K562 (cell line): ENCODE measurements around the gene CPED1. TPM values are rescaled to one million over a fixed set of nuclear protein-coding genes. Genes with fewer than 3 reads are reported as not detected.

Source experiments
- ATAC-seq: fragments of 200-7000 bp; cut with Tn5 transposase; 3 replicates; pipeline ENCODE4 v1.9.1; 2020; ENCODE audit warnings: moderate library complexity
- BruUV-seq: library from RNA; stranded (reverse); fragments of 400-500 nt; replicated peaks from 2 replicates; lab custom pipeline; 2021; lab: Mats Ljungman, UMichigan
- CTCF ChIA-PET: fragments of 300-600 bp; formaldehyde crosslinking; extraction: SDS; loops from one replicate; lab custom pipeline; 2021; ENCODE audit warnings: low intra/inter-chr PET ratio; lab: Yijun Ruan, JAX
- POLR2A ChIA-PET: fragments of 300-600, 350-650 bp; sonication (Branson Sonifier 250); formaldehyde crosslinking; extraction: SDS; loops from one replicate; lab custom pipeline; 2021; ENCODE audit warnings: antibody characterized with exemption, inconsistent platforms; lab: Yijun Ruan, JAX
- DNase-seq, 4 experiments: peaks; one replicate each; pipeline versions ENCODE4 v3.0.0 to v3.0.0-alpha.2; 2011 to 2018; ENCODE audit warnings: low spot score in 3 of 4, mixed read lengths in 3 of 4; ENCODE audit errors: extremely low read depth in 1 of 4
- FAIRE-seq: peaks from 2 replicates; lab custom pipeline; 2011; peaks lifted over from hg19 to GRCh38; lab: Jason Lieb, UNC
- H2AFZ ChIP-seq: 2 replicates; pipeline ENCODE4 v1.6.0; 2011; ENCODE audit warnings: low read depth, low read length, control low read depth, inconsistent platforms
- H3K27ac ChIP-seq: fragments of 200-600 bp; 3 replicates; pipeline ENCODE4 v1.8.0; 2011; ENCODE audit warnings: low read depth, mild to moderate bottlenecking, control low read depth, inconsistent platforms, low read length, moderate library complexity, mixed read lengths; ENCODE audit errors: extremely low read depth
- H3K27me3 ChIP-seq, 2 experiments: fragments of 300-600 bp in 1 of 2; 2 replicates in 1 of 2; 3 replicates in 1 of 2; pipeline versions ENCODE4 v1.6.0 to v1.8.0; 2011; ENCODE audit warnings: inconsistent platforms in 2 of 2, low read length in 2 of 2, mild to moderate bottlenecking in 1 of 2, mixed read lengths in 1 of 2, moderate library complexity in 1 of 2; ENCODE audit not compliant: control insufficient read depth in 2 of 2, insufficient read depth in 2 of 2
- H3K36me3 ChIP-seq: fragments of 300-600 bp; 3 replicates; pipeline ENCODE4 v1.8.0; 2011; ENCODE audit warnings: mild to moderate bottlenecking, low read length, inconsistent platforms; ENCODE audit not compliant: control insufficient read depth, insufficient read depth
- H3K4me1 ChIP-seq, 2 experiments: fragments of 200-600 bp in 1 of 2; replicated peaks in 1 of 2; 2 replicates in 1 of 2; 3 replicates in 1 of 2; pipeline versions ENCODE4 v1.5.1 to v1.8.0; 2011; ENCODE audit warnings: inconsistent platforms in 2 of 2, low read length in 2 of 2, mild to moderate bottlenecking in 1 of 2, mixed read lengths in 1 of 2, moderate library complexity in 1 of 2; ENCODE audit not compliant: control insufficient read depth in 2 of 2, insufficient read depth in 2 of 2
- H3K4me2 ChIP-seq: 2 replicates; pipeline ENCODE4 v1.6.1; 2011; ENCODE audit warnings: low read length, control low read depth, inconsistent platforms, mixed read lengths; ENCODE audit not compliant: insufficient read depth
- H3K4me3 ChIP-seq: fragments of 200-600 bp; sonication (generic), shearing (Covaris generic); 2 replicates; pipeline ENCODE4 v1.5.1; 2016; ENCODE audit warnings: control low read depth, inconsistent platforms
- H3K79me2 ChIP-seq: fragments of 200-600 bp; 3 replicates; pipeline ENCODE4 v1.8.0; 2011; ENCODE audit warnings: low read length, inconsistent platforms; ENCODE audit not compliant: control insufficient read depth, insufficient read depth
- H3K9ac ChIP-seq, 2 experiments: 2 replicates each; pipeline versions ENCODE4 v1.6.0 to v1.6.1; 2011; ENCODE audit warnings: low read depth in 2 of 2, low read length in 2 of 2, control low read depth in 1 of 2, inconsistent platforms in 1 of 2, mild to moderate bottlenecking in 1 of 2, mixed read lengths in 1 of 2; ENCODE audit not compliant: insufficient read depth in 1 of 2
- H3K9me1 ChIP-seq: one replicate; pipeline ENCODE4 v1.6.0; 2011; ENCODE audit warnings: inconsistent platforms, mild to moderate bottlenecking, low read length, moderate library complexity; ENCODE audit not compliant: control insufficient read depth, insufficient read depth
- H3K9me3 ChIP-seq: replicated peaks from 2 replicates; pipeline ENCODE4 v1.5.1; 2011; ENCODE audit warnings: low read depth, low read length, inconsistent platforms; ENCODE audit not compliant: control insufficient read depth, insufficient read depth
- H4K20me1 ChIP-seq: replicated peaks from 2 replicates; pipeline ENCODE4 v1.6.1; 2011; ENCODE audit warnings: low read length, inconsistent platforms, mixed read lengths; ENCODE audit not compliant: control insufficient read depth, insufficient read depth
- EGR1 ChIP-seq: fragments of 450-650 bp; conservative IDR thresholded peaks from 2 replicates; pipeline ENCODE4 v1.6.1; 2017; ENCODE audit warnings: mild to moderate bottlenecking
- HNRNPLL ChIP-seq: fragments of 200-400 bp; formaldehyde crosslinking; IDR thresholded peaks from 2 replicates; pipeline ENCODE4 v1.6.1; 2017; ENCODE audit warnings: low read length, low read depth, mild to moderate bottlenecking; ENCODE audit not compliant: poor library complexity, severe bottlenecking
- MCM5 ChIP-seq: fragments of 450-650 bp; IDR thresholded peaks from 2 replicates; pipeline ENCODE4 v1.6.1; 2016; ENCODE audit warnings: low read depth
- MEIS2 ChIP-seq: fragments of 450-650 bp; IDR thresholded peaks from 2 replicates; pipeline ENCODE4 v1.6.1; 2014; ENCODE audit warnings: mild to moderate bottlenecking; ENCODE audit not compliant: partially characterized antibody
- MTA2 ChIP-seq: fragments of 450-650 bp; IDR thresholded peaks from 2 replicates; pipeline ENCODE4 v1.6.1; 2016; ENCODE audit warnings: low read depth
- NCOA6 ChIP-seq: fragments of 450-650 bp; IDR thresholded peaks from 2 replicates; pipeline ENCODE4 v1.6.1; 2017; ENCODE audit warnings: mild to moderate bottlenecking
- NCOR1 ChIP-seq: fragments of 450-650 bp; IDR thresholded peaks from 2 replicates; pipeline ENCODE4 v1.6.1; 2016; ENCODE audit warnings: mild to moderate bottlenecking, moderate library complexity
- RBM15 ChIP-seq: fragments of 200-400 bp; formaldehyde crosslinking; IDR thresholded peaks from 2 replicates; pipeline ENCODE4 v1.6.1; 2018; ENCODE audit warnings: mild to moderate bottlenecking, low read length, moderate library complexity; ENCODE audit not compliant: insufficient read depth
- TARDBP ChIP-seq: fragments of 450-650 bp; IDR thresholded peaks from 2 replicates; pipeline ENCODE4 v1.6.1; 2016
- TCF7 ChIP-seq: sonication (generic); IDR thresholded peaks from 2 replicates; pipeline ENCODE4 v1.6.1; 2016; ENCODE audit warnings: antibody characterized with exemption, borderline replicate concordance
- ZBTB17 ChIP-seq: fragments of 450-650 bp; formaldehyde crosslinking; IDR thresholded peaks from 2 replicates; pipeline ENCODE4 v1.4.0; 2020; ENCODE audit warnings: mild to moderate bottlenecking
- ZNF175 ChIP-seq: fragments of 200-800 bp; sonication (Bioruptor generic); IDR thresholded peaks from 2 replicates; pipeline ENCODE4 v1.6.1; 2016; ENCODE audit warnings: low read depth, mild to moderate bottlenecking, missing genetic modification characterization, missing compliant biosample characterization
- ZNF232 ChIP-seq: sonication (generic); formaldehyde crosslinking; IDR thresholded peaks from 2 replicates; pipeline ENCODE4 v1.8.0; 2022; ENCODE audit warnings: mild to moderate bottlenecking, missing genetic modification reagents
- ZNF282 ChIP-seq: sonication (generic); formaldehyde crosslinking; IDR thresholded peaks from 2 replicates; pipeline ENCODE4 v1.8.1; 2023; ENCODE audit warnings: missing genetic modification reagents
- WGBS: fragments of 100-300 bp; shearing (Covaris generic); methylation state at CpG from one replicate; pipeline ENCODE4 v1.1.6; 2016; ENCODE audit warnings: low coverage, mixed read lengths; ENCODE audit not compliant: insufficient coverage; ENCODE audit errors: missing lambda C conversion rate; 5-methylcytosine and 5-hydroxymethylcytosine counted together
- in situ Hi-C: fragments of 300-500 bp; cut with MboI; formaldehyde crosslinking; loops from 4 replicates; pipeline ENCODE4 v1.15.0; 2018; ENCODE audit warnings: inconsistent platforms, mixed read lengths
- intact Hi-C: fragments of 100-400 bp; cut with micrococcal nuclease; formaldehyde crosslinking; loops from 2 replicates; pipeline ENCODE4 v1.14.2; 2022
- polyA plus RNA-seq, 8 experiments: library from polyadenylated mRNA; depleted of rRNA in 4 of 8; stranded (reverse) in 5 of 8; unstranded in 3 of 8; fragments of >200 nt; fragmentation: Nextera tagmentation in 2 of 8; fragmentation: Illumina TruSeq in 1 of 8; extraction: Ambion mirVana in 2 of 8; extraction: Trizol in 1 of 8; gene quantifications; 2 replicates each; pipeline versions ENCODE4 v1.2.1 to v1.2.3, GENCODE V29; 2011 to 2014; ENCODE audit warnings: inconsistent platforms in 1 of 8, missing spikeins in 1 of 8
- total RNA-seq, 7 experiments: library from RNA; depleted of rRNA in 6 of 7; stranded (reverse); fragments of >200 nt in 6 of 7; fragmentation: Illumina TruSeq in 2 of 7; extraction: Trizol in 2 of 7; gene quantifications; 2 replicates each; pipeline versions ENCODE4 v1.2.1 to v1.2.3, GENCODE V29; 2011 to 2021; ENCODE audit warnings: low replicate concordance in 1 of 7
- TF ChIP-seq, protein P1 (sequence below): sonication (generic); formaldehyde crosslinking; IDR thresholded peaks from 2 replicates; pipeline ENCODE4 v1.8.0; 2022; ENCODE audit warnings: missing genetic modification reagents, mild to moderate bottlenecking, borderline replicate concordance
- TF ChIP-seq, protein P2 (sequence below): fragments of 250-450 bp; sonication (Bioruptor Pico); IDR thresholded peaks from 2 replicates; pipeline ENCODE4 v1.4.0; 2020; ENCODE audit warnings: mild to moderate bottlenecking, moderate library complexity, borderline replicate concordance
- TF ChIP-seq, protein P3 (sequence below): fragments of 450-650 bp; IDR thresholded peaks from 2 replicates; pipeline ENCODE4 v1.6.1; 2017; ENCODE audit warnings: mild to moderate bottlenecking, moderate library complexity

Gene CPED1
- total and polyA plus RNA-seq, 9 of the 15 experiments (the other 6 are each of a cell fraction or from before 2014, with no cell fraction given): 195 to 393 (median 290) TPM

DNA sequence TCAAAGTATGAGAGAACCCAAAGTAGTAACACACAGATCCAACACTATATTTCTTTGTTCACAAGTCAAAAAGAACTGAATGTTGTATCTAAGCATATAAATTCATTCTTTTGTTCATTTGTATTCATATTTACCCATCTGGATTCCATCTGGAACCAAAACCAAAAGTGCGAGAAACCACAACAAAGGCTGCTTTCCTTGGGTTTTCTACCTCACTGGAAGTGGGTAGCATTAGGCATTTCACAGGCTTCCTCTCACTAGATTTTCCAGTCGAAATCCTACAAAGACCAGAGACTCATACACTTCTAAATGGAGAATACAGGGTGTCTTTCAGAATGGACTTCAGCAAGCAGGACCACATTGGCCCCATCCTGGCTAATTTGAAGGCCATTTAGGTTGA, 230.5 kb downstream of the CPED1 start:
- H4K20me1 ChIP-seq: no peaks in the 10 kb centered on the region
- H3K79me2 ChIP-seq: peaks cover 76% of the 10 kb centered on the region
- no peak overlapping the region for H3K4me2 ChIP-seq
- peaks cover 43% of the 10 kb centered on the region for H3K36me3 ChIP-seq
- no peak overlapping the region for H3K9ac ChIP-seq
- no peak overlapping the region for H2AFZ ChIP-seq
- 67% methylated on average over 2 of the region's 2 CpGs for WGBS
- intact Hi-C loops: no loop called here
- no peaks in the 10 kb centered on the region for H3K4me1 ChIP-seq
- no peaks in the 10 kb centered on the region for H3K9me1 ChIP-seq
- ChIA-PET POLR2A (no interaction called here), CTCF (no interaction called here)
- no peaks in the 10 kb centered on the region for H3K27me3 ChIP-seq
- in situ Hi-C loops: no loop called here
- no peak for TF ChIP-seq HNRNPLL
- TF ChIP-seq, protein P1, sequence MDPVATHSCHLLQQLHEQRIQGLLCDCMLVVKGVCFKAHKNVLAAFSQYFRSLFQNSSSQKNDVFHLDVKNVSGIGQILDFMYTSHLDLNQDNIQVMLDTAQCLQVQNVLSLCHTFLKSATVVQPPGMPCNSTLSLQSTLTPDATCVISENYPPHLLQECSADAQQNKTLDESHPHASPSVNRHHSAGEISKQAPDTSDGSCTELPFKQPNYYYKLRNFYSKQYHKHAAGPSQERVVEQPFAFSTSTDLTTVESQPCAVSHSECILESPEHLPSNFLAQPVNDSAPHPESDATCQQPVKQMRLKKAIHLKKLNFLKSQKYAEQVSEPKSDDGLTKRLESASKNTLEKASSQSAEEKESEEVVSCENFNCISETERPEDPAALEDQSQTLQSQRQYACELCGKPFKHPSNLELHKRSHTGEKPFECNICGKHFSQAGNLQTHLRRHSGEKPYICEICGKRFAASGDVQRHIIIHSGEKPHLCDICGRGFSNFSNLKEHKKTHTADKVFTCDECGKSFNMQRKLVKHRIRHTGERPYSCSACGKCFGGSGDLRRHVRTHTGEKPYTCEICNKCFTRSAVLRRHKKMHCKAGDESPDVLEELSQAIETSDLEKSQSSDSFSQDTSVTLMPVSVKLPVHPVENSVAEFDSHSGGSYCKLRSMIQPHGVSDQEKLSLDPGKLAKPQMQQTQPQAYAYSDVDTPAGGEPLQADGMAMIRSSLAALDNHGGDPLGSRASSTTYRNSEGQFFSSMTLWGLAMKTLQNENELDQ (CRISPR knock-in tag): no peak
- TF ChIP-seq MTA2: no peak
- no peak for TF ChIP-seq ZNF232 (CRISPR knock-in tag)
- no peak for TF ChIP-seq ZNF175 (CRISPR knock-in tag)
- no peak for TF ChIP-seq MCM5
- no peak for TF ChIP-seq ZNF282
- TF ChIP-seq, protein P2, sequence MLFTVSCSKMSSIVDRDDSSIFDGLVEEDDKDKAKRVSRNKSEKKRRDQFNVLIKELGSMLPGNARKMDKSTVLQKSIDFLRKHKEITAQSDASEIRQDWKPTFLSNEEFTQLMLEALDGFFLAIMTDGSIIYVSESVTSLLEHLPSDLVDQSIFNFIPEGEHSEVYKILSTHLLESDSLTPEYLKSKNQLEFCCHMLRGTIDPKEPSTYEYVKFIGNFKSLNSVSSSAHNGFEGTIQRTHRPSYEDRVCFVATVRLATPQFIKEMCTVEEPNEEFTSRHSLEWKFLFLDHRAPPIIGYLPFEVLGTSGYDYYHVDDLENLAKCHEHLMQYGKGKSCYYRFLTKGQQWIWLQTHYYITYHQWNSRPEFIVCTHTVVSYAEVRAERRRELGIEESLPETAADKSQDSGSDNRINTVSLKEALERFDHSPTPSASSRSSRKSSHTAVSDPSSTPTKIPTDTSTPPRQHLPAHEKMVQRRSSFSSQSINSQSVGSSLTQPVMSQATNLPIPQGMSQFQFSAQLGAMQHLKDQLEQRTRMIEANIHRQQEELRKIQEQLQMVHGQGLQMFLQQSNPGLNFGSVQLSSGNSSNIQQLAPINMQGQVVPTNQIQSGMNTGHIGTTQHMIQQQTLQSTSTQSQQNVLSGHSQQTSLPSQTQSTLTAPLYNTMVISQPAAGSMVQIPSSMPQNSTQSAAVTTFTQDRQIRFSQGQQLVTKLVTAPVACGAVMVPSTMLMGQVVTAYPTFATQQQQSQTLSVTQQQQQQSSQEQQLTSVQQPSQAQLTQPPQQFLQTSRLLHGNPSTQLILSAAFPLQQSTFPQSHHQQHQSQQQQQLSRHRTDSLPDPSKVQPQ: no peak
- no peak for TF ChIP-seq MEIS2
- TF ChIP-seq TARDBP: no peak
- TF ChIP-seq TCF7: no peak
- no peak for TF ChIP-seq NCOR1
- no peak for TF ChIP-seq ZBTB17 (CRISPR knock-in tag)
- TF ChIP-seq EGR1: no peak
- TF ChIP-seq, protein P3, sequence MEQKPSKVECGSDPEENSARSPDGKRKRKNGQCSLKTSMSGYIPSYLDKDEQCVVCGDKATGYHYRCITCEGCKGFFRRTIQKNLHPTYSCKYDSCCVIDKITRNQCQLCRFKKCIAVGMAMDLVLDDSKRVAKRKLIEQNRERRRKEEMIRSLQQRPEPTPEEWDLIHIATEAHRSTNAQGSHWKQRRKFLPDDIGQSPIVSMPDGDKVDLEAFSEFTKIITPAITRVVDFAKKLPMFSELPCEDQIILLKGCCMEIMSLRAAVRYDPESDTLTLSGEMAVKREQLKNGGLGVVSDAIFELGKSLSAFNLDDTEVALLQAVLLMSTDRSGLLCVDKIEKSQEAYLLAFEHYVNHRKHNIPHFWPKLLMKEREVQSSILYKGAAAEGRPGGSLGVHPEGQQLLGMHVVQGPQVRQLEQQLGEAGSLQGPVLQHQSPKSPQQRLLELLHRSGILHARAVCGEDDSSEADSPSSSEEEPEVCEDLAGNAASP: no peak
- no peak for TF ChIP-seq NCOA6
- no peak for TF ChIP-seq RBM15
- H3K27ac ChIP-seq: no peak overlapping the region
- no peak overlapping the region for H3K4me3 ChIP-seq
- FAIRE-seq (no peak), ATAC-seq (no peak), DNase-seq (no peak)
- H3K9me3 ChIP-seq: no peaks in the 10 kb centered on the region
- no TSS peak for BruUV-seq
